BLaER1 treated with 17β-estradiol and CSF1 and Interleukin-3, amounts not matched to agents 10 nM and 100 nM (cell line): Measurements from ENCODE around the gene BFAR.
"Not testable (repeated sequence)": the region's sequence is repeated elsewhere in the genome, so short reads cannot be mapped to it uniquely, and the experiment has no call there.

Source experiments
- H3K27ac ChIP-seq, 11 experiments: shearing (Covaris generic); formaldehyde crosslinking; 2 replicates each; pipeline ENCODE4 v1.8.1; 2022
- H3K27me3 ChIP-seq, 11 experiments: shearing (Covaris generic); formaldehyde crosslinking; 2 replicates each; pipeline ENCODE4 v1.8.1; 2022
- H3K36me3 ChIP-seq, 11 experiments: shearing (Covaris generic); formaldehyde crosslinking; 2 replicates each; pipeline ENCODE4 v1.8.1; 2022
- H3K4me1 ChIP-seq, 10 experiments: shearing (Covaris generic); formaldehyde crosslinking; 2 replicates each; pipeline ENCODE4 v1.8.1; 2022
- H3K4me2 ChIP-seq, 11 experiments: shearing (Covaris generic); formaldehyde crosslinking; 2 replicates each; pipeline ENCODE4 v1.8.1; 2022
- H3K4me3 ChIP-seq, 10 experiments: shearing (Covaris generic); formaldehyde crosslinking; 2 replicates each; pipeline ENCODE4 v1.8.1; 2022
- H3K9ac ChIP-seq, 11 experiments: shearing (Covaris generic); formaldehyde crosslinking; 2 replicates each; pipeline ENCODE4 v1.8.1; 2022
- H3K9me3 ChIP-seq, 11 experiments: shearing (Covaris generic); formaldehyde crosslinking; replicated peaks in 1 of 11; 2 replicates each; pipeline ENCODE4 v1.8.1; 2022
- H4K20me1 ChIP-seq, 11 experiments: shearing (Covaris generic); formaldehyde crosslinking; 2 replicates each; pipeline ENCODE4 v1.8.1; 2022
- Cebpa-rat ChIP-seq, 11 experiments: shearing (Covaris generic); IDR thresholded peaks; 2 replicates each; pipeline ENCODE4 v1.8.1; 2022

Gene BFAR

DNA sequence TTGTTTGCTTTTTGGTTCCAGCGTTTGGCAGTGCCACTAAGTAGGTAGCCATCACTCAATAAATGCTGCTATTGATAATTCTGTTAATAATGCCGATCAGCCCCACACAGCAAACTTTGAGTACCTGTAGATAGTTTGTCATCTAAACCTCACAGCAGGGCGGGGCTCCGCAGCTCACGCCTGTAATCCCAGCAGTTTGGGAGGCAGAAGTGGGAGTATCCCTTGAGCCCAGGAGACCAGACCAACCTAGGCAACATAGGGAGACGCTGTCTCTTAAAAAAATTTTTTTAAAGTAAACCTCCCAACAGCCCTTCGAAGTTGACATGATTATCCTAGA is 1.6 kb downstream of the BFAR start:
- Histone ChIP-seq H3K27ac (peak overlapping the region in 8 of 11 experiments; percentile 22 to 99 (median 98); a peak in 11 of 22 replicates), H4K20me1 (peaks cover 51 to 59% (median 55%) of the 10 kb centered on the region in 11 experiments), H3K9ac (peak overlapping the region in 10 of 11 experiments; percentile 23 to 99 (median 97); a peak in 15 of 22 replicates)

GRCh38 chr16:14635395-14636165 is 2.8 kb downstream of the BFAR start:
- peaks cover 26 to 39% (median 33%) of the 10 kb centered on the region in 10 experiments for H3K4me1 ChIP-seq
- TF ChIP-seq Cebpa-rat (IDR thresholded peaks at IDR 0.05), result no peak
- no peak overlapping the region for H3K4me3 ChIP-seq
- H3K9ac ChIP-seq, result peak overlapping the region in 5 of 11 experiments; percentile 0 to 38 (median 35); a peak in 6 of 22 replicates
- no peaks in the 10 kb centered on the region for H3K27me3 ChIP-seq
- H3K27ac ChIP-seq, result no peak overlapping the region
- peaks cover 28 to 61% (median 52%) of the 10 kb centered on the region in 11 experiments for H3K36me3 ChIP-seq
- peak overlapping the region in 4 of 11 experiments; percentile 8 to 97 (median 94); a peak in 2 of 22 replicates for H3K4me2 ChIP-seq
- H4K20me1 ChIP-seq, result peaks cover 63 to 71% (median 68%) of the 10 kb centered on the region in 11 experiments
- no peaks in the 10 kb centered on the region for H3K9me3 ChIP-seq

More for the DNA sequence above, 1.6 kb downstream of the BFAR start:
- H3K4me3 ChIP-seq, result peak overlapping the region; percentile 81 to 100 (median 95); a peak in 19 of 20 replicates
- peaks cover 30 to 45% (median 37%) of the 10 kb centered on the region in 10 experiments for H3K4me1 ChIP-seq
- no peaks in the 10 kb centered on the region for H3K9me3 ChIP-seq
- H3K36me3 ChIP-seq, result peaks cover 15 to 49% (median 39%) of the 10 kb centered on the region in 11 experiments
- TF ChIP-seq Cebpa-rat (IDR thresholded peaks at IDR 0.05), result no peak
- no peaks in the 10 kb centered on the region for H3K27me3 ChIP-seq
- H3K4me2 ChIP-seq, result peak overlapping the region; percentile 90 to 97 (median 93)

DNA sequence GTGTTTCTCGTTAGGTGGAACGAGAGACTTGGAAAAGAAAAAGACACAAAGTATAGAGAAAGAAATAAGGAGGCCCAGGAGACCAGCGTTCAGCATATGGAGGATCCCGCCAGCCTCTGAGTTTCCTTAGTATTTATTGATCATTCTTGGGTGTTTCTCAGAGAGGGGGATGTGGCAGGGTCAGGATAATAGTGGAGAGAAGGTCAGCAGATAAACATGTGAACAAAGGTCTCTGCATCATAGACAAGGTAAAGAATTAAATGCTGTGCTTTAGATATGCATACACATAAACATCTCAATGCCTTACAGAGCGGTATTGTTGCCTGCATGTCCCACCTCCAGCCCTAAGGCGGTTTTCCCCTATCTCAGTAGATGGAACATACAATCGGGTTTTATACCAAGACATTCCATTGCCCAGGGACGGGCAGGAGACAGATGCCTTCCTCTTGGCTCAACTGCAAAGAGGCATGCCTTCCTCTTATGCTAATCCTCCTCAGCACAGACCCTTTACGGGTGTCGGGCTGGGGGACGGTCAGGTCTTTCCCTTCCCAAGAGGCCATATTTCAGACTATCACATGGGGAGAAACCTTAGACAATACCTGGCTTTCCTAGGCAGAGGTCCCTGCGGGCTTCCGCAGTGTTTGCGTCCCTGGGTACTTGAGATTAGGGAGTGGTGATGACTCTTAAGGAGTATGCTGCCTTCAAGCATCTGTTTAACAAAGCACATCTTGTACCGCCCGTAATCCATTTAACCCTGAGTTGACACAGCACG is 3.6 kb downstream of the BFAR start:
- not testable (repeated sequence) for H3K27ac ChIP-seq, H3K4me2 ChIP-seq, H3K4me3 ChIP-seq, H3K9me3 ChIP-seq, H3K27me3 ChIP-seq
- H3K9ac ChIP-seq, result peak overlapping the region in 3 of 11 experiments; percentile 0 to 38 (median 35); a peak in 2 of 22 replicates
- H3K36me3 ChIP-seq, result peaks cover 36 to 69% (median 58%) of the 10 kb centered on the region in 11 experiments
- peaks cover 71 to 79% (median 75%) of the 10 kb centered on the region in 11 experiments for H4K20me1 ChIP-seq
- peaks cover 18 to 31% (median 25%) of the 10 kb centered on the region in 10 experiments for H3K4me1 ChIP-seq

GRCh38 chr16:14636951-14637240 is 4.1 kb downstream of the BFAR start:
- not testable (repeated sequence) for H3K4me3 ChIP-seq

DNA sequence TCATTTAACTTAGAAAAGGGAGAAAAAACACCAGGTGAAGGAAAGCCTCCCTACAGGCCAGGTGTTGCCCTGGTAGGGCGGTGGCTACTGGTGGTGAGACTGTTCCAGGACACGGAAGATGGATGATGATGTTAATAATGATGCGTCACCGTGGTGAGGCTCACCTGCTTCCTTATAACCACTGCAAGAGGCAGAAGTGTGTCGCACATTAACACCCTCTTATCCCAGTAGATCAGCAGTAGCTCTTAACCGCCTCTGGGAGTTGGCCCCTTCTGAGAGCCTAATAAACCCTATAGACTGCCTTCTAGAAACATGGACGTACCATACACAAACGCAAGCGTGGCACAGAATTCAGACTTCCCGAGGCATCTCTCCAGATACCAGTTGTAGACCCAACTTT is 7.8 kb downstream of the BFAR start:
- Histone ChIP-seq H3K27ac (no peak overlapping the region), H4K20me1 (peaks cover 99 to 100% (median 100%) of the 10 kb centered on the region in 11 experiments), H3K9me3 (no peaks in the 10 kb centered on the region), H3K4me2 (no peak overlapping the region), H3K4me1 (peaks cover 0 to 9% (median 4%) of the 10 kb centered on the region in 10 experiments; a peak in 5 of 20 replicates), H3K36me3 (peaks cover 70 to 98% (median 93%) of the 10 kb centered on the region in 11 experiments), H3K9ac (no peak overlapping the region), H3K27me3 (no peaks in the 10 kb centered on the region), H3K4me3 (no peak overlapping the region)
- no peak for TF ChIP-seq Cebpa-rat (IDR thresholded peaks at IDR 0.05)

More at GRCh38 chr16:14636951-14637240, 4.1 kb downstream of the BFAR start:
- Histone ChIP-seq H3K4me1 (peaks cover 12 to 29% (median 20%) of the 10 kb centered on the region in 10 experiments), H4K20me1 (peaks cover 77 to 85% (median 81%) of the 10 kb centered on the region in 11 experiments), H3K36me3 (peaks cover 41 to 74% (median 64%) of the 10 kb centered on the region in 11 experiments)
- H3K9me3 ChIP-seq, H3K4me2 ChIP-seq, H3K9ac ChIP-seq, H3K27ac ChIP-seq, H3K27me3 ChIP-seq: not testable (repeated sequence)

GRCh38 chr16:14641206-14641605 is 8.5 kb downstream of the BFAR start:
- Histone ChIP-seq H3K9ac (no peak overlapping the region), H3K27me3 (no peaks in the 10 kb centered on the region), H3K27ac (no peak overlapping the region), H3K4me2 (no peak overlapping the region), H3K4me3 (no peak overlapping the region), H3K36me3 (peaks cover 74 to 98% (median 94%) of the 10 kb centered on the region in 11 experiments), H4K20me1 (peaks cover 97 to 100% (median 100%) of the 10 kb centered on the region in 11 experiments), H3K4me1 (peaks cover 0 to 5% (median 0%) of the 10 kb centered on the region in 10 experiments; a peak in 2 of 20 replicates), H3K9me3 (no peaks in the 10 kb centered on the region)
- TF ChIP-seq Cebpa-rat (IDR thresholded peaks at IDR 0.05), result no peak

DNA sequence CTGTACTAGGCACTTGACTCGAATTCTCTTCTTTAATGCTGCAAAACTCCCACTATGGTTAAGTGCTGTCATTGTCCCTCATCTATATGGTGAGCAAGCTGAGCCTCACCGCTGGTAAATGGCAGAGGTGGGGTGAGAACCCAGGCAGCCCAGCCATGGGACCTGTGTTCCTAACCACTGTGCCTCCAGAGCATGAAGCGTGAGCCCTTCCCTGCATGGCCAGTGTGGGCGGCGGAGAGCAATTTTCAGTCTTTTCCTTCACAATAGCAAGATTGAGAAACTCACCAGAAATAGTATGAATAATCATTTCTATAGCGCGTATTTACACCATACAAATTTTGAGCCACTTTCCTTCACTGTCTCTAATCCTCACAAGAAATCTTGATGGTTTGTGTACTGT is 9.2 kb downstream of the BFAR start:
- Histone ChIP-seq H3K4me2 (no peak overlapping the region), H3K4me1 (peaks cover 0 to 5% (median 0%) of the 10 kb centered on the region in 10 experiments; a peak in 2 of 20 replicates), H3K9me3 (no peaks in the 10 kb centered on the region), H3K9ac (no peak overlapping the region), H3K27ac (peak overlapping the region in 1 of 11 experiments; percentile 28; a peak in 1 of 22 replicates), H4K20me1 (peaks cover 97 to 100% (median 100%) of the 10 kb centered on the region in 11 experiments), H3K4me3 (no peak overlapping the region), H3K36me3 (peaks cover 81 to 100% (median 98%) of the 10 kb centered on the region in 11 experiments), H3K27me3 (no peaks in the 10 kb centered on the region)
- TF ChIP-seq Cebpa-rat (IDR thresholded peaks at IDR 0.05), result no peak

DNA sequence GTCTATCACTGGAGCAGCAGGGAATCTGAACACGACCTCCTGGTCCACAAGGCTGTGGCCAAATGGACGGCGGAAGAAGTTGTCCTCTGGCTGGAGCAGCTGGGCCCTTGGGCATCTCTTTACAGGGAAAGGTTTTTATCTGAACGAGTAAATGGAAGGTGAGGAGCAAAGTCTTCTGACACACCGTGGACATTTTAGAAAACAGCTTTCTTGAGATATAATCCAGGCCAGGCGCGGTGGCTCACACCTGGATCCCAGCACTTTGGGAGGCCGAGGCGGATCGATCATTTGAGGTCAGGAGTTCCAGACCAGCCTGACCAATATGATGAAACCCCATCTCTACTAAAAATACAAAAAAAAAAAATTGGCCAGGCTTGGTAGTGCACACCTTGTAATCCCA is 17.1 kb downstream of the BFAR start:
- H3K27me3 ChIP-seq, result no peaks in the 10 kb centered on the region
- H3K4me2 ChIP-seq, result no peak overlapping the region
- no peaks in the 10 kb centered on the region for H3K9me3 ChIP-seq
- no peak overlapping the region for H3K27ac ChIP-seq
- H3K36me3 ChIP-seq, result peaks cover 98 to 100% (median 100%) of the 10 kb centered on the region in 11 experiments
- TF ChIP-seq Cebpa-rat (IDR thresholded peaks at IDR 0.05), result no peak
- H4K20me1 ChIP-seq, result peaks cover 56 to 98% (median 82%) of the 10 kb centered on the region in 11 experiments; a peak in 21 of 22 replicates
- H3K9ac ChIP-seq, result no peak overlapping the region
- H3K4me1 ChIP-seq, result no peaks in the 10 kb centered on the region
- no peak overlapping the region for H3K4me3 ChIP-seq

DNA sequence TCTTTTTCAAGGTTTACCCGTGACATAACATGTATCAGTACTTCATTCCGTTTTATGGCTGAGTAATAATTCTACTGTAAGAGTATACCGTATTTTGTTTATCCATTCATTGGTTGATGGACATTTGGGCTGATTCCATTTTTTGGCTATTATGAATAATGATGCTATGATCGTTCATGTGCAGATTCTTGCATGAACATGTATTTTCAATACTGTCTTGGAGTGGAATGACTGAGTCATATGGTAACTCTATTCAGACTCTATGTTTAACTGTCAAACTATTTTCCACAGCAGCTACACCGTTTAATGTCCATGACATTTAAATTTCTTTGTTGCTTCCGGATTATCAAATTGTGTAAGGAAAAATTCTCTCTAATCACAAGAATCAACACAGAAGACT is 17.9 kb downstream of the BFAR start:
- no peak for TF ChIP-seq Cebpa-rat (IDR thresholded peaks at IDR 0.05)
- no peak overlapping the region for H3K4me2 ChIP-seq
- peaks cover 48 to 93% (median 74%) of the 10 kb centered on the region in 11 experiments; a peak in 21 of 22 replicates for H4K20me1 ChIP-seq
- no peak overlapping the region for H3K27ac ChIP-seq
- H3K27me3 ChIP-seq, result no peaks in the 10 kb centered on the region
- H3K4me3 ChIP-seq, result no peak overlapping the region
- H3K36me3 ChIP-seq, result peaks cover 98 to 100% (median 100%) of the 10 kb centered on the region in 11 experiments
- H3K9me3 ChIP-seq, result no peaks in the 10 kb centered on the region
- no peak overlapping the region for H3K9ac ChIP-seq
- H3K4me1 ChIP-seq, result no peaks in the 10 kb centered on the region
